OCI-LY3 (cell line): ENCODE measurements around the gene SMO.

Experiments used
- H2AFZ ChIP-seq: fragments of 200-600, 300-600 bp; shearing (Covaris generic); 2 replicates; pipeline ENCODE4 v1.6.0; 2014; ENCODE audit warnings: antibody characterized with exemption, low read depth, low read length
- H3K27ac ChIP-seq: fragments of 200-600, 300-600 bp; sonication (generic); 2 replicates; pipeline ENCODE4 v1.5.1; 2014; ENCODE audit warnings: mild to moderate bottlenecking, low read length, moderate library complexity, mixed read lengths
- H3K27me3 ChIP-seq: fragments of 200-600, 300-600 bp; sonication (generic); 2 replicates; pipeline ENCODE4 v1.6.1; 2014; ENCODE audit warnings: low read depth, low read length, mixed read lengths
- H3K36me3 ChIP-seq: fragments of 200-600, 300-600 bp; sonication (generic); replicated peaks from 2 replicates; pipeline ENCODE3; 2014; ENCODE audit warnings: low read depth, low read length, mixed read lengths
- H3K4me1 ChIP-seq: fragments of 300-600, 200-600 bp; sonication (generic); 2 replicates; pipeline ENCODE4 v1.6.1; 2014; ENCODE audit warnings: low read length, mixed read lengths
- H3K4me2 ChIP-seq: fragments of 200-600, 300-600 bp; sonication (generic); 2 replicates; pipeline ENCODE4 v1.6.1; 2014; ENCODE audit warnings: low read length, mixed read lengths
- H3K4me3 ChIP-seq: fragments of 300-600, 200-600 bp; sonication (generic); 2 replicates; pipeline ENCODE4 v1.5.1; 2014; ENCODE audit warnings: antibody characterized with exemption, mild to moderate bottlenecking, low read length, moderate library complexity
- H3K79me2 ChIP-seq: fragments of 300-600, 200-600 bp; shearing (Covaris generic); 2 replicates; pipeline ENCODE4 v1.6.1; 2014; ENCODE audit warnings: mild to moderate bottlenecking, low read length, mixed read lengths
- H3K9ac ChIP-seq: fragments of 300-600, 200-600 bp; shearing (Covaris generic); 2 replicates; pipeline ENCODE4 v1.6.0; 2014; ENCODE audit warnings: mild to moderate bottlenecking, low read length, moderate library complexity
- H3K9me3 ChIP-seq: fragments of 200-600, 300-600 bp; shearing (Covaris generic); 2 replicates; pipeline ENCODE4 v1.6.1; 2014; ENCODE audit warnings: low read length, mixed read lengths; ENCODE audit not compliant: insufficient read depth
- H4K20me1 ChIP-seq: fragments of 200-600, 300-600 bp; sonication (generic); 2 replicates; pipeline ENCODE4 v1.6.1; 2016; ENCODE audit warnings: low read length, mixed read lengths; ENCODE audit not compliant: insufficient read depth
- EZH2phosphoT487 ChIP-seq: fragments of 200-600 bp; shearing (Covaris generic); IDR thresholded peaks from 2 replicates; pipeline ENCODE4 v1.6.1; 2018; ENCODE audit warnings: antibody characterized with exemption, mixed run types, low read depth
- TF ChIP-seq, protein P1 (sequence below): fragments of 200-600, 300-600 bp; sonication (generic); IDR thresholded peaks from 2 replicates; pipeline ENCODE4 v1.5.1; 2014; ENCODE audit warnings: antibody characterized with exemption, low read length, low read depth

Gene SMO

DNA sequence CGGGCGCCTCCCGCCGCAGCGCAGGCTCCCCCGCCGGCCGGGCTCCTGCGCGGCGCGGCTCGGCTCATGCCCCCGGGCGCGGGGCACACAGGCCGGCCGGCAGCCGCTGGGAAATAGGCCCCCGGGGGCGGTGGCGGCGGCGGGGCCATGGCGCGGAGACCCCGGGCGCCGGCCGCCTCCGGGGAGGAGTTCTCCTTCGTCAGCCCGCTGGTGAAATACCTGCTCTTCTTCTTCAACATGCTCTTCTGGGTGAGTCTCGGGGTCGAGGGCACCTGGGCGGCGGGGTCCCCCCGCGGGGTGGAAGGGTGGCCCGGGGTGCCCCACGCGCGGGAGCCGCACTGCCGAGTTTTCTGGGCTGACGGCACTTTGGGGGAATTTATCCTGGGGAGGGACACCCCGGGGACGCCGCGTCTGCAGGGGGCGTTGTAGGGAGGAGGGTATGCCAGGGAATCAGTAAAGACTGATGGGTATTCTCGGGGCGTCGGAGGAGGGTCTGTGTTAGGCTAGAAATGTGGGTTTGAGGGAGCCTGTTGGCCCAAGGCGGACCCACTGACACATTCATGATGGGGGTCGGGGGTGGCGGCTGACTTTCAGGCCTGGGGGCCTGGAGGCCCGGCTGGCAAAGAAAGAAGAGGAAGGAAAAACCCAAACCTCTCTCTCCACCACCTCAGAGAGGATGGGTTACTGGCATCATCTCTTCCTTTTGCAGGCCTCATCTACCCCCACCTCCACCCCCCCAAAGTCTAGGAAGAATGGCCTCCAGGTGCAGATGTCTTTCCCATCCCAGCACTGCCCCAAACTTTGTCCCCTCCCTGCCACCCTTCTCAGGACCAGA lies 43.4 kb upstream of the SMO start:
- Histone ChIP-seq H4K20me1 (peaks cover 17% of the 10 kb centered on the region), H3K36me3 (peaks cover 36% of the 10 kb centered on the region), H3K4me2 (peak overlapping the region; percentile 97), H2AFZ (no peak overlapping the region), H3K79me2 (peaks cover 59% of the 10 kb centered on the region), H3K9ac (peak overlapping the region; percentile 98), H3K4me3 (peak overlapping the region; percentile 89), H3K27ac (peak overlapping the region; percentile 96), H3K9me3 (no peaks in the 10 kb centered on the region), H3K4me1 (peaks cover 43% of the 10 kb centered on the region), H3K27me3 (0 out of 2 replicates have a peak, but pooled peaks cover 4% of the 10 kb centered on the region)
- TF ChIP-seq, protein P1, sequence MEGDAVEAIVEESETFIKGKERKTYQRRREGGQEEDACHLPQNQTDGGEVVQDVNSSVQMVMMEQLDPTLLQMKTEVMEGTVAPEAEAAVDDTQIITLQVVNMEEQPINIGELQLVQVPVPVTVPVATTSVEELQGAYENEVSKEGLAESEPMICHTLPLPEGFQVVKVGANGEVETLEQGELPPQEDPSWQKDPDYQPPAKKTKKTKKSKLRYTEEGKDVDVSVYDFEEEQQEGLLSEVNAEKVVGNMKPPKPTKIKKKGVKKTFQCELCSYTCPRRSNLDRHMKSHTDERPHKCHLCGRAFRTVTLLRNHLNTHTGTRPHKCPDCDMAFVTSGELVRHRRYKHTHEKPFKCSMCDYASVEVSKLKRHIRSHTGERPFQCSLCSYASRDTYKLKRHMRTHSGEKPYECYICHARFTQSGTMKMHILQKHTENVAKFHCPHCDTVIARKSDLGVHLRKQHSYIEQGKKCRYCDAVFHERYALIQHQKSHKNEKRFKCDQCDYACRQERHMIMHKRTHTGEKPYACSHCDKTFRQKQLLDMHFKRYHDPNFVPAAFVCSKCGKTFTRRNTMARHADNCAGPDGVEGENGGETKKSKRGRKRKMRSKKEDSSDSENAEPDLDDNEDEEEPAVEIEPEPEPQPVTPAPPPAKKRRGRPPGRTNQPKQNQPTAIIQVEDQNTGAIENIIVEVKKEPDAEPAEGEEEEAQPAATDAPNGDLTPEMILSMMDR, result peak; percentile 81
- TF ChIP-seq EZH2phosphoT487, result no peak

DNA sequence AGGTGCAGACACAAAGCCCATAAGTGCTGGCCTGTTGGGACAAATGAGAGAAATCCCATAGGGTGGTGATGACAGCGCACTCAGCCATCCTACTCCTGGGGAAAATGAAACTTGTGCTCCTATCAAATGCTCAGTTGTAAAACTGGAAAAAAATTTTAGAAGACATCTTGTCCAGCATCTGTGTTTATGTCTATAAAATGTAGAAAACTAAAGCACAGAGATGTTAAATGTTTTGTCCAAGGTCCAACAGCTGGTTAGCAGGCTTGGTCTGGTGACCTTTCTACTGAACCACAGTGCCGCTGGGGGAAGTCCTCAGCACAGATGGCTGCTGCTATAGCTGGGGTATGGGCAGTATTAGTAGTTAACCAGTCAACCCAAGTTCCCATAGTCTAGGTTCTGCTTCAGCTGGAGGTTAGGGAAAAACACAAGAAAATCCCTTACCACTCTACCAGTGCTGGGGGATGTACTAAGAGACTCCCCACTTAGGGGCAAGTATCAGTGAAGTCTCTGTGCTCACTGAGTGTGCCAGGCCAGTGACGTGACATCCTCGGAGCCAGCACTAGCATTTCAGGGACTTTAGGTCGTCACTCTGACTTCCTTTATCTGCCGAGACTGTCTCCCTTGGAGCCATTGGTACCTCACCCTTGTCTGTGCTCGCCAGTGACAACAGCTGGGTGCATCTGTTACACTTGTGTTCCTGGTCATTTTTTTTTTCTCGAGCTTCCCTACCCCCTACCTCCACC lies 42.0 kb upstream of the SMO start:
- H3K9me3 ChIP-seq, result no peaks in the 10 kb centered on the region
- H3K9ac ChIP-seq, result peak overlapping the region; percentile 98
- TF ChIP-seq, protein P1, result no peak
- no peak for TF ChIP-seq EZH2phosphoT487
- peak overlapping the region; percentile 97 for H3K4me2 ChIP-seq
- H2AFZ ChIP-seq, result no peak overlapping the region
- 0 out of 2 replicates have a peak, but pooled peaks cover 4% of the 10 kb centered on the region for H3K27me3 ChIP-seq
- H3K27ac ChIP-seq, result peak overlapping the region; percentile 96
- H3K4me3 ChIP-seq, result peak overlapping the region; percentile 89
- peaks cover 46% of the 10 kb centered on the region for H3K4me1 ChIP-seq
- peaks cover 73% of the 10 kb centered on the region for H3K79me2 ChIP-seq
- H4K20me1 ChIP-seq, result peaks cover 31% of the 10 kb centered on the region
- peaks cover 50% of the 10 kb centered on the region for H3K36me3 ChIP-seq

DNA sequence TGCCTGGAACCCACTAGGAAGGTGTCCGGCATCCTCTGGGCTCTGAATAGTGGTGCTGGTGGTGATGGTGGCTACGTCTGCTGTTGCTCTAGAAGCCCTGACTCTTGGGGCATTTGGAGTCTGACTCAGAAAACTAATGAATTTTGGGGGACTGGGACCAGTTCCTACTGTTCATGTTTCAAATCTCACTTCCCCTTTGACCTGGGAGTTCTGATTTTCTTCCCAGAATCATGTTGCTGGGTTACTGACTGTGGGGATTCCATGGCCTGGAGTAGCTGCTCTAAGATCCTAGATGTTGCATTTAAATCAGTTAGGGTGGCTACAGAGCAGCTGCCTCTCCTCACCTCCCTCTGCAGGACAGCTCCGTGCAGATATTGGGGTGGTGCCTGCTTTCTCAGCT lies 40.7 kb upstream of the SMO start:
- Histone ChIP-seq H3K27ac (peak overlapping the region; percentile 96), H3K36me3 (peaks cover 59% of the 10 kb centered on the region), H3K9me3 (no peaks in the 10 kb centered on the region), H3K9ac (peak overlapping the region; percentile 98), H3K4me1 (peaks cover 46% of the 10 kb centered on the region), H3K4me2 (peak overlapping the region; percentile 97), H3K4me3 (peak overlapping the region; percentile 89), H3K79me2 (peaks cover 86% of the 10 kb centered on the region), H3K27me3 (0 out of 2 replicates have a peak, but pooled peaks cover 4% of the 10 kb centered on the region), H4K20me1 (peaks cover 44% of the 10 kb centered on the region), H2AFZ (no peak overlapping the region)
- TF ChIP-seq, protein P1, result no peak
- no peak for TF ChIP-seq EZH2phosphoT487

DNA sequence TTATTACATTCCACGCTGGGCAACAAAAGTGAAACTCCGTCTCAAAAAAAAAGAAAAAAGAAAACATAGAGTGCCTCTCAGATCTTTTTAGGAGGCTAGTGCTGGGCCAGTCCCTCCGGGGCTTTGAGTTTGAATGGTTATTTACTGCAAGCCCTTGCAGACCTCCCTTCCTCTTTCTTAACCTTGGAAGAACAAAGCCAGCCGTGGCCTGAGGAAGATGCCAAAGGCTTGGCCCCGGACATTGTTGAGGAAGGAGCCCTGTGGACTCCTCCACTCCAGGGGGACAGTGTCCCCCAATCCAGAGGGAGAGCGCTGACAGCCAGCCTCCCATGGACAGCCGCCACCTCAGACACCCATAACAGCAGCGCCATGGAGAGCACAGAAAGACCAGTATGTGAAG lies 38.9 kb upstream of the SMO start:
- Histone ChIP-seq H3K36me3 (peaks cover 71% of the 10 kb centered on the region), H3K4me1 (peaks cover 46% of the 10 kb centered on the region), H3K9ac (no peak overlapping the region), H4K20me1 (peaks cover 59% of the 10 kb centered on the region), H3K79me2 (peaks cover 100% of the 10 kb centered on the region), H3K27ac (no peak overlapping the region), H3K4me2 (no peak overlapping the region), H3K4me3 (no peak overlapping the region), H3K9me3 (no peaks in the 10 kb centered on the region), H2AFZ (no peak overlapping the region), H3K27me3 (no peaks in the 10 kb centered on the region)
- TF ChIP-seq, protein P1, result no peak
- no peak for TF ChIP-seq EZH2phosphoT487
